Panc1 (cell line): ENCODE data around the gene SENP1. TPM values are rescaled to one million over a fixed set of nuclear protein-coding genes. Genes with fewer than 3 reads are reported as not detected.

Source experiments
- ATAC-seq: fragments of 200-7000 bp; cut with Tn5 transposase; 2 replicates; pipeline ENCODE4 v1.9.1; 2020; ENCODE audit warnings: mild to moderate bottlenecking, moderate library complexity
- BruUV-seq: library from RNA; stranded (reverse); fragments of 400-500 nt; replicated peaks from 2 replicates; lab custom pipeline; 2021; lab: Mats Ljungman, UMichigan
- CTCF ChIA-PET: fragments of 300-600 bp; sonication (Branson Sonifier 250); formaldehyde crosslinking; loops from one replicate; lab custom pipeline; 2022; ENCODE audit warnings: antibody characterized with exemption; lab: Charles Lee
- POLR2A ChIA-PET: fragments of 300-600 bp; sonication (Branson Sonifier 250); formaldehyde crosslinking; loops from one replicate; lab custom pipeline; 2022; ENCODE audit warnings: antibody characterized with exemption; lab: Charles Lee
- DNase-seq: peaks from one replicate; pipeline ENCODE4 v3.0.0-alpha.2; 2010; ENCODE audit warnings: low read depth, low spot score
- H3K27ac ChIP-seq: 2 replicates; pipeline ENCODE4 v1.5.1; 2011; ENCODE audit warnings: mild to moderate bottlenecking, low read length, inconsistent platforms
- H3K27me3 ChIP-seq: fragments of 200-500 bp; sonication (Bioruptor generic); 2 replicates; pipeline ENCODE4 v1.6.0; 2014; ENCODE audit warnings: low read length, inconsistent platforms; ENCODE audit not compliant: control insufficient read depth, insufficient read depth
- H3K36me3 ChIP-seq: fragments of 200-500 bp; sonication (Bioruptor generic); 2 replicates; pipeline ENCODE4 v1.5.1; 2014; ENCODE audit warnings: inconsistent platforms, mild to moderate bottlenecking, low read length, moderate library complexity; ENCODE audit not compliant: control insufficient read depth, insufficient read depth
- H3K4me1 ChIP-seq: 2 replicates; pipeline ENCODE4 v1.5.1; 2011; ENCODE audit warnings: inconsistent platforms, mild to moderate bottlenecking, low read length, moderate library complexity; ENCODE audit not compliant: control insufficient read depth, insufficient read depth
- H3K4me3 ChIP-seq, 2 experiments: 2 replicates each; pipeline ENCODE4 v1.5.1; 2011 to 2012; ENCODE audit warnings: low read depth in 2 of 2, low read length in 2 of 2, mild to moderate bottlenecking in 2 of 2, inconsistent platforms in 1 of 2, moderate library complexity in 1 of 2
- H3K9me3 ChIP-seq: fragments of 200-500 bp; sonication (Bioruptor generic); 2 replicates; pipeline ENCODE4 v1.5.1; 2014; ENCODE audit warnings: low read depth, mild to moderate bottlenecking, inconsistent platforms, low read length, moderate library complexity; ENCODE audit not compliant: control insufficient read depth, insufficient read depth
- CTCF ChIP-seq: fragments of 450-650 bp; IDR thresholded peaks from 2 replicates; pipeline ENCODE4 v1.5.1; 2017; ENCODE audit warnings: mild to moderate bottlenecking
- POLR2AphosphoS5 ChIP-seq: IDR thresholded peaks from 2 replicates; pipeline ENCODE4 v1.6.1; 2012; ENCODE audit warnings: mild to moderate bottlenecking, low read depth, low read length, moderate library complexity
- REST ChIP-seq, 2 experiments: IDR thresholded peaks; 2 replicates each; pipeline ENCODE4 v1.6.1; 2011 to 2012; ENCODE audit warnings: low read depth in 2 of 2, control low read depth in 1 of 2, low read length in 1 of 2, mild to moderate bottlenecking in 1 of 2, moderate library complexity in 1 of 2; ENCODE audit not compliant: insufficient read depth in 1 of 2
- SIN3A ChIP-seq: IDR thresholded peaks from 2 replicates; pipeline ENCODE4 v1.6.1; 2012; ENCODE audit warnings: low read depth, mild to moderate bottlenecking, low read length, moderate library complexity, borderline replicate concordance; ENCODE audit not compliant: insufficient read depth
- TCF7L2 ChIP-seq: IDR thresholded peaks from 2 replicates; pipeline ENCODE4 v1.6.1; 2011; ENCODE audit warnings: mild to moderate bottlenecking, low read depth, low read length, inconsistent platforms
- in situ Hi-C: cut with HindIII; loops from 2 replicates; pipeline ENCODE4 v1.10.0; 2016; ENCODE audit warnings: low sequenced_read_pairs, low pct_unique_long_range_greater_than_20kb
- intact Hi-C: fragments of 100-400 bp; cut with micrococcal nuclease; formaldehyde crosslinking; loops from one replicate; pipeline ENCODE4 v1.10.0; 2022; ENCODE audit not compliant: unreplicated experiment
- total RNA-seq: library from RNA; stranded (reverse); gene quantifications from one replicate; pipeline ENCODE4 v1.2.1, GENCODE V29; 2021; ENCODE audit not compliant: unreplicated experiment

SENP1 gene
- total RNA-seq, 1 experiment from 2014 or later = 35.2 TPM

DNA sequence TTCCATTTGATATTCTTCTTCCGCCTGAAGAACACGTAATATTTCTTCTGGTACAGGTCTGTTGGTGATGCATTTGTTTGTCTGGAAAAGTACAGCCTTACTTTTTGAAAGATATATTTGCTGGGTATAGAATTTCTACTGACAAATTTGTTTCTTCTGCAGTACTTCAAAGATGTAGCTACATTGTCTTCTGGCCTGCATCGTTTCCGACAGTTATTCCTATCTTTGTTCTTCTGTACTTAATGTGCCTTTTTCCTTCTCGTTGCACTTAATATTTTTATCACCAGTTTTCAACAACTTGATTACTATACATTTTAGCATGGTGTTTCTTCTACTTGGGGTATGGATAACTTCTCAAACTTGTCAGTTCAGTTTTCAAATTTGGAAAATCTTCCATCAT lies 47.1 kb downstream of the SENP1 start:
- ATAC-seq = no peak
- CTCF ChIA-PET = interaction anchor here (0.6 kb wide), 1 partner anchor 10 kb away, joined by 4 read pairs; no protein-coding TSS in a partner anchor
- TSS peak; percentile 48 for BruUV-seq
- TF ChIP-seq REST (IDR thresholded peaks at IDR 0.05; ENCODE audit: insufficient read depth in 1 of 2, low read depth in 2 of 2, low read length in 1 of 2) (no peak), SIN3A (no peak), POLR2AphosphoS5 (no peak), TCF7L2 (no peak), CTCF (no peak)
- intact Hi-C loops = no loop called here
- in situ Hi-C loops = no loop called here
- no peaks in the 10 kb centered on the region for H3K4me1 ChIP-seq
- POLR2A ChIA-PET = no interaction called here
- H3K9me3 ChIP-seq = no peaks in the 10 kb centered on the region
- DNase-seq = no peak
- H3K27ac ChIP-seq = no peak overlapping the region
- H3K27me3 ChIP-seq = no peaks in the 10 kb centered on the region
- no peak overlapping the region for H3K4me3 ChIP-seq
- peaks cover 36% of the 10 kb centered on the region for H3K36me3 ChIP-seq

DNA sequence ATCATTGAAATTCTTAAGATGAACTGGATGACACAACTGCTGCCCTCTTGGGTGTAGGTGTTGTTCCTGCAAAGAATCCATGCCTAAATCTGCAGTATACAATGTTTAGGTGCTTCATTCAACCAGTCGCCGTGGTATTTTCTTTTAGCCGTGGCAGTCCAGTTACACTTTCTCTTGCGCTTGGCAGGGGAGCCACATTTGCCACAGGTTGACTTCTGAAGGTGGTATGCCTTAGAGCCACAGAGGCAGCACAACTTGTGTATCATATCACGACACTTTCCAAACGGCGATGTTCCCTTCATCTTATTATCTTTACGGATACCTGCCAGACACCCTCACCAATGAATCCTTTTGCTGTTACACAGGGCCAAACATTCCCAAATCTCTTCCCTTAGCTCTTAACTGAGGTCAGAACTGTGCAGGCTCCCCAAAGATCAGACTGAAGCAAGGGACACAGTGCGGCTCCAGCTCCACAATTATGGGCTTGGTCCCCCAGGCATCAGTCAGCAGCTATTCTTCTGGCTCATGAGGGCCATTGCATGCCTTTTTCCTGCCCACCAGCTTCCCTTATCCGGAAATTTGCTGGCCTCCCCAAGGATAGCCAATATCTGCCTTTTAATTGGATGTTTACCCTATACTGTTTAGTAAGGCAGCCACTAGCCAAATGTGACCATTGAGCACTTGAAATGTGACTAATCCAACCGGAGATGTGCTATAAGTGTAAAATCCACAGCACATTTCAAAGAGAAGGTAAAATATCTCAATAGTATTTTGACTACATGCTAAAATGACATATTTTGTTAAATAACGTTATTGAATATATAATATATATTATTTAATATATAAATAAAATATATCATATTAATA lies 50.7 kb downstream of the SENP1 start:
- DNase-seq (no peak), ATAC-seq (no peak)
- POLR2A ChIA-PET = no interaction called here
- CTCF ChIA-PET = no interaction called here
- no TSS peak for BruUV-seq
- Histone ChIP-seq H3K4me3 (no peak overlapping the region), H3K9me3 (no peaks in the 10 kb centered on the region), H3K27me3 (no peaks in the 10 kb centered on the region), H3K27ac (no peak overlapping the region), H3K4me1 (no peaks in the 10 kb centered on the region), H3K36me3 (peaks cover 9% of the 10 kb centered on the region; the same call in 1 of the 2 replicates)
- in situ Hi-C loops = no loop called here
- TF ChIP-seq REST (IDR thresholded peaks at IDR 0.05; ENCODE audit: insufficient read depth in 1 of 2, low read depth in 2 of 2, low read length in 1 of 2) (no peak), CTCF (no peak), TCF7L2 (no peak), SIN3A (no peak), POLR2AphosphoS5 (no peak)
- intact Hi-C loops = no loop called here
